Stomach smooth muscle (tissue), 2 donors: ENCODE measurements around the gene ETV6.

ENCODE experiments used
- H3K27ac ChIP-seq: one replicate; pipeline ENCODE4 v1.7.0; 2013; ENCODE audit warnings: mild to moderate bottlenecking, low read length, inconsistent platforms
- H3K27me3 ChIP-seq, 2 donors: one replicate each; pipeline ENCODE4 v1.7.0; 2013; ENCODE audit warnings: low read length in 2 of 2; ENCODE audit not compliant: insufficient read depth in 2 of 2, control insufficient read depth in 1 of 2
- H3K36me3 ChIP-seq, 2 donors: one replicate each; pipeline ENCODE4 v1.7.0; 2013; ENCODE audit warnings: low read length in 2 of 2; ENCODE audit not compliant: control insufficient read depth in 2 of 2, insufficient read depth in 2 of 2
- H3K4me1 ChIP-seq: one replicate; pipeline ENCODE4 v1.7.0; 2013; ENCODE audit warnings: low read length; ENCODE audit not compliant: control insufficient read depth, insufficient read depth
- H3K4me3 ChIP-seq, 2 donors: one replicate each; pipeline ENCODE4 v1.7.0; 2013; ENCODE audit warnings: low read length in 2 of 2
- H3K9ac ChIP-seq, 2 donors: one replicate each; pipeline ENCODE4 v1.7.0; 2013; ENCODE audit warnings: low read length in 2 of 2, mild to moderate bottlenecking in 1 of 2
- H3K9me3 ChIP-seq, 2 donors: one replicate each; pipeline ENCODE4 v1.7.0; 2013; ENCODE audit warnings: low read length in 2 of 2; ENCODE audit not compliant: control insufficient read depth in 2 of 2
- donor health status: healthy.
- donor health status: Pancreatic carcinoma.

The ETV6 gene

GRCh38 chr12:11746940-11747716 is 97.7 kb downstream of the ETV6 start:
- no peak overlapping the region for H3K9ac ChIP-seq
- H3K4me1 ChIP-seq: peaks cover 18% of the 10 kb centered on the region
- no peaks in the 10 kb centered on the region for H3K27me3 ChIP-seq
- no peak overlapping the region for H3K27ac ChIP-seq
- no peak overlapping the region for H3K4me3 ChIP-seq
- no peaks in the 10 kb centered on the region for H3K9me3 ChIP-seq
- no peaks in the 10 kb centered on the region for H3K36me3 ChIP-seq

- Histone ChIP-seq H3K27me3 (no peaks in the 10 kb centered on the region), H3K4me1 (peaks cover 25% of the 10 kb centered on the region), H3K4me3 (no peak overlapping the region), H3K36me3 (no peaks in the 10 kb centered on the region), H3K27ac (no peak overlapping the region), H3K9me3 (no peaks in the 10 kb centered on the region), H3K9ac (no peak overlapping the region)
Measured at GRCh38 chr12:11747969-11748368, 98.5 kb downstream of the ETV6 start.

- H3K27me3 ChIP-seq: no peaks in the 10 kb centered on the region
- no peaks in the 10 kb centered on the region for H3K36me3 ChIP-seq
- H3K9ac ChIP-seq: no peak overlapping the region
- H3K27ac ChIP-seq: no peak overlapping the region
- H3K9me3 ChIP-seq: no peaks in the 10 kb centered on the region
- H3K4me3 ChIP-seq: no peak overlapping the region
- peaks cover 34% of the 10 kb centered on the region for H3K4me1 ChIP-seq
Measured at GRCh38 chr12:11748903-11749302, 99.4 kb downstream of the ETV6 start.

GRCh38 chr12:11749943-11750690 is 100.6 kb downstream of the ETV6 start:
- Histone ChIP-seq H3K9ac (no peak overlapping the region), H3K27me3 (no peaks in the 10 kb centered on the region), H3K4me1 (peaks cover 46% of the 10 kb centered on the region), H3K36me3 (no peaks in the 10 kb centered on the region), H3K4me3 (no peak overlapping the region), H3K27ac (peak overlapping the region; percentile 3), H3K9me3 (no peaks in the 10 kb centered on the region)

GRCh38 chr12:11752403-11753149 is 103.1 kb downstream of the ETV6 start:
- Histone ChIP-seq H3K36me3 (no peaks in the 10 kb centered on the region), H3K27ac (peak overlapping the region; percentile 99), H3K9me3 (no peaks in the 10 kb centered on the region), H3K4me3 (peak overlapping the region in 1 of 2 donors; percentile 40), H3K4me1 (peaks cover 46% of the 10 kb centered on the region), H3K27me3 (no peaks in the 10 kb centered on the region), H3K9ac (peak overlapping the region; percentile 45 to 64)

GRCh38 chr12:11753150-11753499 is 103.7 kb downstream of the ETV6 start:
- no peaks in the 10 kb centered on the region for H3K36me3 ChIP-seq

GRCh38 chr12:11753826-11754225 is 104.4 kb downstream of the ETV6 start:
- Histone ChIP-seq H3K4me3 (peak overlapping the region in 1 of 2 donors; percentile 22), H3K9ac (peak overlapping the region; percentile 45 to 64), H3K36me3 (no peaks in the 10 kb centered on the region), H3K4me1 (peaks cover 59% of the 10 kb centered on the region), H3K27ac (peak overlapping the region; percentile 99), H3K9me3 (no peaks in the 10 kb centered on the region), H3K27me3 (no peaks in the 10 kb centered on the region)

More at GRCh38 chr12:11753150-11753499, 103.7 kb downstream of the ETV6 start:
- Histone ChIP-seq H3K9me3 (no peaks in the 10 kb centered on the region), H3K4me3 (peak overlapping the region in 1 of 2 donors; percentile 40), H3K27ac (peak overlapping the region; percentile 99), H3K27me3 (no peaks in the 10 kb centered on the region), H3K4me1 (peaks cover 52% of the 10 kb centered on the region), H3K9ac (peak overlapping the region; percentile 45 to 64)

GRCh38 chr12:11754256-11754655 is 104.8 kb downstream of the ETV6 start:
- no peaks in the 10 kb centered on the region for H3K36me3 ChIP-seq
- peak overlapping the region in 1 of 2 donors; percentile 22 for H3K4me3 ChIP-seq
- peak overlapping the region in 1 of 2 donors; percentile 45 for H3K9ac ChIP-seq
- H3K27ac ChIP-seq: peak overlapping the region; percentile 99
- no peaks in the 10 kb centered on the region for H3K27me3 ChIP-seq
- H3K9me3 ChIP-seq: no peaks in the 10 kb centered on the region
- H3K4me1 ChIP-seq: peaks cover 62% of the 10 kb centered on the region

GRCh38 chr12:11755302-11755930 is 105.9 kb downstream of the ETV6 start:
- peak overlapping the region; percentile 99 for H3K27ac ChIP-seq

GRCh38 chr12:11756022-11756421 is 106.5 kb downstream of the ETV6 start:
- Histone ChIP-seq H3K4me1 (peaks cover 66% of the 10 kb centered on the region), H3K27me3 (no peaks in the 10 kb centered on the region), H3K4me3 (peak overlapping the region in 1 of 2 donors; percentile 7), H3K9ac (peak overlapping the region in 1 of 2 donors; percentile 58), H3K36me3 (peaks cover 0 to 4% of the 10 kb centered on the region in 2 donors), H3K9me3 (no peaks in the 10 kb centered on the region), H3K27ac (peak overlapping the region; percentile 99)

More at GRCh38 chr12:11755302-11755930, 105.9 kb downstream of the ETV6 start:
- peak overlapping the region; percentile 31 to 58 for H3K9ac ChIP-seq
- H3K4me1 ChIP-seq: peaks cover 66% of the 10 kb centered on the region
- peaks cover 0 to 4% of the 10 kb centered on the region in 2 donors for H3K36me3 ChIP-seq
- no peaks in the 10 kb centered on the region for H3K27me3 ChIP-seq
- peak overlapping the region; percentile 7 to 23 for H3K4me3 ChIP-seq
- no peaks in the 10 kb centered on the region for H3K9me3 ChIP-seq
